Activated naive CD4-positive, alpha-beta T cell treated with anti-CD3 and anti-CD28 coated beads, Interleukin-2, amount 50 U/mL, for 72 hours (primary cell): ENCODE data around the gene ATG16L2. TPM values are rescaled to one million over a fixed set of nuclear protein-coding genes. Genes with fewer than 3 reads are reported as not detected.
"Not testable (repeated sequence)": the region's sequence is repeated elsewhere in the genome, so short reads cannot be mapped to it uniquely, and the experiment has no call there.

ENCODE experiments used
- ATAC-seq, 2 donors: fragments of 150-1000 bp; cut with Tn5 transposase; 2 replicates each; pipeline ENCODE4 v1.10.0; 2021; ENCODE audit warnings: mild to moderate bottlenecking in 2 of 2, moderate library complexity in 2 of 2
- DNase-seq, 2 donors: peaks; one replicate each; pipeline ENCODE4 v3.0.0; 2021 to 2022; ENCODE audit warnings: low spot score in 2 of 2
- H3K27ac Mint-ChIP-seq, 2 donors: one replicate each; pipeline ENCODE4 v1.8.0; 2022; ENCODE audit warnings: mild to moderate bottlenecking in 2 of 2, mixed read lengths in 2 of 2
- H3K36me3 Mint-ChIP-seq, 2 donors: one replicate each; pipeline ENCODE4 v1.8.0; 2022; ENCODE audit warnings: mixed read lengths in 2 of 2
- H3K9me3 Mint-ChIP-seq, 2 donors: one replicate each; pipeline ENCODE4 v1.8.0; 2022; ENCODE audit warnings: mixed read lengths in 2 of 2
- total RNA-seq, 2 donors: library from RNA; stranded (reverse); gene quantifications; one replicate each; pipeline ENCODE4 v1.2.3, GENCODE V29; 2022

ATG16L2 gene
- total RNA-seq, 2 donors from 2014 or later, result 64.2 to 189 TPM

DNA sequence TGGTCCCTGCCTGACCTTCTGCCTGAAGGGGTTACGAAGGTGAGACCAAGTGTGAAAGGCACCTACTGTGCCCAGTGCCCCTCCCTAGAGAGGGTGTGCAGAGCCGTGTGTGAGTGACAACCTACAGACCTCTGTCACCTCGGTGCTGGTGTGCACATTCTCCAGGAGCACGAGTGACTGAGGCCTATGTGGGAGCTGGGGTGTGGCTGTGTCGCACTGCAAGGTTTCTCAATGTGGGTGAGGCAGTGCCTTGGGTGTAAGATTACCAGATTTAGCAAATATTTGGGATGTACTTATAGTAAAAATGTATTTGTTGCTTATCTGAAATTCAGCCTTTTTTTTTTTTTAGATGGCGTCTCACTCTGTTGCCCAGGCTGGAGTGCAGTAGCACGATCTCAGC lies 26.0 kb upstream of the ATG16L2 start:
- no peaks in the 10 kb centered on the region for H3K36me3 Mint-ChIP-seq
- H3K27ac Mint-ChIP-seq, result peak overlapping the region in 1 of 2 donors; percentile 61
- DNase-seq (no peak), ATAC-seq (no peak)
- H3K9me3 Mint-ChIP-seq, result no peaks in the 10 kb centered on the region

GRCh38 chr11:72789493-72790131 lies 24.6 kb upstream of the ATG16L2 start:
- Mint-ChIP-seq H3K9me3 (no peaks in the 10 kb centered on the region), H3K27ac (peak overlapping the region in 1 of 2 donors; percentile 18), H3K36me3 (no peaks in the 10 kb centered on the region)
- DNase-seq, result no peak
- ATAC-seq, result no peak

GRCh38 chr11:72791228-72791627 lies 23.0 kb upstream of the ATG16L2 start:
- H3K9me3 Mint-ChIP-seq, H3K36me3 Mint-ChIP-seq, ATAC-seq, DNase-seq: not testable (repeated sequence)
- peak overlapping the region in 1 of 2 donors; percentile 12 for H3K27ac Mint-ChIP-seq

DNA sequence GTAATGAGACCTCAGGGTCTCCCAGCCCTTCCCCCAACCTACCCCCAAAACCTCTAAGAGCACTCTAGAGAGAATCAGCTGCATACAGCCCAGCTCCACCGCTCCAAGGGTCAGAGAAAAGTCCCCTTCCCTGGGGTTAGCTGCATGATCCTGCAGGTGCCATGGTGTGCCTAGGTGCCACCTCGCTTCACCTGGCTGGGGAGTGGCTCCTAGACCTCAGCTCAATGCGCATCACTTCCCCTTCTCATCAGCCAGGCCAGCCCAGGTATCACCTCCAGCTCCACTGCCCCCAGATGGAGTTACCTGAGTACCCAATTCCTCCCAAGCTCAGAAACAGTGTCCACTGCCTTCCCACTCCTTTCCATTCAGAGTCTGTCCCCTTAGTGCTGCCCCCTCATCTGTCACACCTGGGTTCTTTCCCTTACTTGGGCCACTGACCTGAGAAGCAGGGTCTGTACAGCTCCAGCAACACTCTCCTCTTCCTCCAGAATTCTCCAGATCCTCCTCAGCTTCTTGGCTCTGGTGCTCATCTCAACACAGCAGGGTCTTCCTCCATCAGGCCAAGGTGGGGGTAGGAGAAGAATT lies 21.7 kb upstream of the ATG16L2 start:
- ATAC-seq, result no peak
- no peaks in the 10 kb centered on the region for H3K9me3 Mint-ChIP-seq
- H3K36me3 Mint-ChIP-seq, result no peaks in the 10 kb centered on the region
- no peak for DNase-seq
- H3K27ac Mint-ChIP-seq, result peak overlapping the region in 1 of 2 donors; percentile 94

DNA sequence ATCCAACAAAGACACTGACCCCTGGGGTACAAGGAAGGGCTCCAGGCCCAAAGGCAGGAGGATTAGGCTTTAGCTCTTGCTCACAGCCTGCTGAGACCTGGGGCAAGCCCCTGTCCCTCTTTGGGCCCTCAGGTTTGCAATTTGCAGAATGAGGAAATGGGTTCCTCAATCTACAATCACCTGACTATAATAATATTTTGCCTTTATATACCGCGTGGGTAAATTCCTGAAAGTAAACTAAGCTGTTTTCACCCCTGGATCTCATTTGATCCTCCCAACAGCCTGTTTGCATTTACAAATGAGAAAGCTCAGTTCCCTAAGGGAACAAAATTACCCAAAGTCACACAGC lies 21.2 kb upstream of the ATG16L2 start:
- DNase-seq (no peak), ATAC-seq (no peak)
- peak overlapping the region; percentile 94 to 98 for H3K27ac Mint-ChIP-seq
- no peaks in the 10 kb centered on the region for H3K36me3 Mint-ChIP-seq
- no peaks in the 10 kb centered on the region for H3K9me3 Mint-ChIP-seq

GRCh38 chr11:72793425-72794367 lies 20.5 kb upstream of the ATG16L2 start, which contains the start of gene STARD10:
TSS of gene STARD10 (minus strand) at chr11:72794047. CDS start at chr11:72781181, 12,866 bp downstream.
- DNase-seq (peak; percentile 95 to 97), ATAC-seq (peak; percentile 95 to 96)
- H3K27ac Mint-ChIP-seq, result peak within 1 kb of the TSS; percentile 94 to 98
- H3K9me3 Mint-ChIP-seq, result no peaks in the 10 kb centered on the region
- no peaks in the 10 kb centered on the region for H3K36me3 Mint-ChIP-seq

DNA sequence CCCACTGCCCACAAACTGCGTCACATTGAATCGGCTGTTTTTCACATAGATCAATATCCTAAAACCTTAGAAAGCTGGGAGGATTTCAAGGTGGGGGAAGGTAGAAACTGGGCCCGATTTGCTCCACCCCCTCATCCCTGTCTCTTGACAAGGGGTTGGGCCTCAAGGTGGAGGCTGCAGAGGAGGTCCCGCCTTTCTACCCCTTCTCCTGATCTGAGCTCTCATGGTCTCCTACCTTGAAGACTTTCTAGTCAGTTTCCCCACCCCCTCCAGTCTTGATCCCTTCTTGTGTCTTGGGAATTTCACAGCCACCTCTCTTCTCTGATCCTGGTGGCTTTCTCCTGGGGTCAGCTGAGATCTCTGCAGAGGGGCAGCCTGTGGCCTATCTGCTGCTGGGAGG lies 15.8 kb upstream of the ATG16L2 start:
- Mint-ChIP-seq H3K36me3 (no peaks in the 10 kb centered on the region), H3K9me3 (no peaks in the 10 kb centered on the region), H3K27ac (peak overlapping the region in 1 of 2 donors; percentile 45)
- DNase-seq (no peak), ATAC-seq (no peak)

- H3K36me3 Mint-ChIP-seq, result no peaks in the 10 kb centered on the region
- no peak for ATAC-seq
- no peaks in the 10 kb centered on the region for H3K9me3 Mint-ChIP-seq
- no peak overlapping the region for H3K27ac Mint-ChIP-seq
- DNase-seq, result no peak
Measured at GRCh38 chr11:72799441-72799840, 14.8 kb upstream of the ATG16L2 start.

- Mint-ChIP-seq H3K9me3 (no peaks in the 10 kb centered on the region), H3K36me3 (no peaks in the 10 kb centered on the region), H3K27ac (no peak overlapping the region)
- DNase-seq (no peak), ATAC-seq (no peak)
Measured at GRCh38 chr11:72802822-72803221, 11.4 kb upstream of the ATG16L2 start.

GRCh38 chr11:72805216-72805615 lies 9.0 kb upstream of the ATG16L2 start:
- no peak for ATAC-seq
- Mint-ChIP-seq H3K36me3 (peaks cover 3 to 9% of the 10 kb centered on the region in 2 donors), H3K9me3 (no peaks in the 10 kb centered on the region), H3K27ac (no peak overlapping the region)
- no peak for DNase-seq

DNA sequence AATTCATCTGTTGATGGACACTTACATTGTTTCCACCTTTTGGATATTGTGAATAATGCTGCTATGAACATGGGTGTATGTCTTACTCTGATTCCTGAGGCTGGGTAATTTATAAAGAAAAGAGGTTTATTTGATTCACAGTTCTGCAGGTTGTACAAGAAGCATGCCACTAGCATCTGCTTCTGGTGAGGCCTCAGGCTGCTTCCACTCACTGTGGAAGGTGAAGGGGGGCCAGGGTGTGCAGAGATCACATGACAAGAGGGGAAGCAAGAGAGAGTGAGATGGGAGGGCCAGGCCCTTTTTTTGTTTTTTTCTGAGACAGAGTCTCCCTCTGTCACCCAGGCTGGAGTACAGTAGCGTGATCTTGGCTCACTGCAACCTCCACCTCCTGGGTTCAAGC lies 7.8 kb upstream of the ATG16L2 start:
- H3K9me3 Mint-ChIP-seq, H3K27ac Mint-ChIP-seq, DNase-seq, ATAC-seq: not testable (repeated sequence)
- peaks cover 9 to 16% of the 10 kb centered on the region in 2 donors for H3K36me3 Mint-ChIP-seq

DNA sequence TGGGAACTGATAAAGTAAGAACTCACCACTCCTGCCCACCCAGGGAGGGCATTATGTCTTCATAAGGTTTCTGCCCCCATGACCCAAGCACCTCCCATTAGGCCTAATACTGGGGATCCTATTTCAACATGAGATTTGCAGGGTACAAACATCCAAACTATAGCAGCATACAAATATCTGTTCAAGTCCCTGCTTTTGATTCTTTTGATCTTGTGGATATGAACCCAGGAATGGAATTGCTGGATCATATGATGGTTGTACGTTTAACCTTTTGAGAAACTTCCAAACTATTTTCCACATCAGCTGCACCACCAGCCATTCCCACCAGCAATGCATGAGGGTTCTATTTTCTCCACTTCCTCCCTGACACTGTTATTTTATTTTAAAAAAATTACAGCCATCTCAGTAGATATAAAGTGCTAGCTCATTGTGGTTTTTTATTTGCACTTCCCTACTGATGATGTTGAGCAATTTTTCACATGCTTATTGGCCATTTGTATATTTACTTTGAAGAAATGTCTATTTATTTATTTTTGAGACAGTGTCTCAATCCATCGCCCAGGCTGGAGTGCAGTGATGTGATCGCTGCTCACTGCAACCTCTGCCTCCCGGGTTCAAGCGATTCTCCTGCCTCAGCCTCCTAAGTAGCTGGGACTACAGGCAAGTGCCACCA lies 7.1 kb upstream of the ATG16L2 start:
- Mint-ChIP-seq H3K36me3 (peaks cover 14 to 21% of the 10 kb centered on the region in 2 donors), H3K27ac (no peak overlapping the region), H3K9me3 (no peaks in the 10 kb centered on the region)
- DNase-seq, result no peak
- no peak for ATAC-seq

- ATAC-seq, result no peak
- Mint-ChIP-seq H3K9me3 (no peaks in the 10 kb centered on the region), H3K36me3 (peaks cover 18 to 25% of the 10 kb centered on the region in 2 donors), H3K27ac (no peak overlapping the region)
- no peak for DNase-seq
Measured at GRCh38 chr11:72807792-72808191, 6.4 kb upstream of the ATG16L2 start.

- Mint-ChIP-seq H3K27ac (no peak overlapping the region), H3K9me3 (no peaks in the 10 kb centered on the region), H3K36me3 (peaks cover 24 to 31% of the 10 kb centered on the region in 2 donors)
- ATAC-seq (no peak), DNase-seq (no peak)
Measured at GRCh38 chr11:72808331-72808798, 5.8 kb upstream of the ATG16L2 start.

DNA sequence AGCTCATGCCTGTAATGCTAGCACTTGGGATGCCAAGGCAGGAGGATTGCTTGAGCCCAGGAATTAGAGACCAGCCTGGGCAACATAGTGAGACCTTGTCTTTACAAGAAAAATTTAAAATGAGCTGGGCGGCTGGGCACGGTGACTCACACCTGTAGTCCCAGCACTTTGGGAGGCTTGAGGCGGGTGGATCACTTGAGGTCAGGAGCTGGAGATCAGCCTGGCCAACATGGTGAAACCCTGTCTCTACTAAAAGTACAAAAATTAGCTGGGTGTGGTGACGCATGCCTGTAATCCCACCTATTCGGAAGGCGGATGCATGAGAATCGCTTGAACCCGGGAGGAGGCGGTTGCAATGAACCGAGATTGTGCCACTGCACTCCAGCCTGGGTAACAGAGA lies 2.5 kb upstream of the ATG16L2 start:
- peak overlapping the region; percentile 45 to 80 for H3K27ac Mint-ChIP-seq
- H3K9me3 Mint-ChIP-seq, ATAC-seq, DNase-seq: not testable (repeated sequence)
- peaks cover 44 to 45% of the 10 kb centered on the region in 2 donors for H3K36me3 Mint-ChIP-seq

DNA sequence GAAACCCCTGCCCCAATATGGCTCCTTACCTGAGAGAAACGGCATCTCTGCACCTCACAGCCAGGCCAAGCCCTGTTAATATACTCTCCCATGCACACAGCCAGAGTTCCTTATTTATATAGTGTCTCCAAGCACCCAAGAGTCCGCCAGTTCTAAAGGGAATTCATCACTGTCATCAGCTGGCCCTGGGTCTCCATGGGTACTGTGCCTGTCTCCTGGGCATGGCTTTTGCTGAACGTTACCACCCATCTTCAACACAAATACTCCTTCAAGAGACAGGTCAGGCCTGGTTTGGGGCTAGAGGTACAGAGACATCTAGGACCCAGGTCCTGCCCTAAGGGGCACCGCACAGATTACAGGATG lies 1.6 kb upstream of the ATG16L2 start:
- H3K36me3 Mint-ChIP-seq, result peaks cover 44 to 49% of the 10 kb centered on the region in 2 donors
- H3K27ac Mint-ChIP-seq, result peak overlapping the region; percentile 67 to 98
- DNase-seq (no peak), ATAC-seq (peak in 1 of 2 donors; percentile 0)
- H3K9me3 Mint-ChIP-seq, result no peaks in the 10 kb centered on the region
